HepG2 (cell line): Measurements from ENCODE around the gene TRPV2. TPM values are rescaled to one million over a fixed set of nuclear protein-coding genes. Genes with fewer than 3 reads are reported as not detected.

Experiments
- ARID4A ChIP-seq: sonication (generic); formaldehyde crosslinking; IDR thresholded peaks from 2 replicates; pipeline ENCODE4 v1.5.0; 2020; ENCODE audit warnings: mild to moderate bottlenecking, missing genetic modification reagents, borderline replicate concordance
- ETV6 ChIP-seq: sonication (generic); formaldehyde crosslinking; conservative IDR thresholded peaks from 2 replicates; pipeline ENCODE4 v1.4.0; 2020; ENCODE audit warnings: missing genetic modification reagents
- FOXK1 ChIP-seq: sonication (generic); formaldehyde crosslinking; IDR thresholded peaks from 2 replicates; pipeline ENCODE4 v1.4.0; 2020; ENCODE audit warnings: low read depth, missing genetic modification reagents, borderline replicate concordance
- GZF1 ChIP-seq: sonication (generic); formaldehyde crosslinking; IDR thresholded peaks from 2 replicates; pipeline ENCODE4 v1.5.1; 2020; ENCODE audit warnings: mild to moderate bottlenecking, missing genetic modification reagents
- JUNB ChIP-seq: sonication (generic); formaldehyde crosslinking; IDR thresholded peaks from 2 replicates; pipeline ENCODE4 v1.8.0; 2022; ENCODE audit warnings: missing genetic modification reagents, mild to moderate bottlenecking, borderline replicate concordance
- KAT8 ChIP-seq: IDR thresholded peaks from 2 replicates; pipeline ENCODE4 v1.6.1; 2016; ENCODE audit warnings: missing genetic modification reagents, missing compliant biosample characterization
- MIER2 ChIP-seq: IDR thresholded peaks from 2 replicates; pipeline ENCODE4 v1.6.1; 2016; ENCODE audit warnings: missing biosample characterization, missing genetic modification reagents
- ONECUT2 ChIP-seq: sonication (generic); formaldehyde crosslinking; IDR thresholded peaks from 2 replicates; pipeline ENCODE4 v1.4.0; 2020; ENCODE audit warnings: missing genetic modification reagents
- PPARG ChIP-seq: conservative IDR thresholded peaks from 2 replicates; pipeline ENCODE4 v1.6.1; 2016; ENCODE audit warnings: missing biosample characterization, missing genetic modification reagents
- SP2 ChIP-seq: sonication (generic); formaldehyde crosslinking; IDR thresholded peaks from 2 replicates; pipeline ENCODE4 v1.5.1; 2020; ENCODE audit warnings: mild to moderate bottlenecking, missing genetic modification reagents
- ZMYM4 ChIP-seq: sonication (generic); formaldehyde crosslinking; IDR thresholded peaks from 2 replicates; pipeline ENCODE4 v1.8.1; 2023; ENCODE audit warnings: mild to moderate bottlenecking, missing genetic modification reagents
- ZNF333 ChIP-seq: sonication (generic); formaldehyde crosslinking; IDR thresholded peaks from 2 replicates; pipeline ENCODE4 v1.4.0; 2020; ENCODE audit warnings: mild to moderate bottlenecking, missing genetic modification reagents, borderline replicate concordance
- ZNF660 ChIP-seq: sonication (generic); formaldehyde crosslinking; IDR thresholded peaks from 2 replicates; pipeline ENCODE4 v1.5.1; 2020; ENCODE audit warnings: mild to moderate bottlenecking, low read depth, missing genetic modification reagents, borderline replicate concordance
- ZNF766 ChIP-seq: sonication (generic); formaldehyde crosslinking; IDR thresholded peaks from 2 replicates; pipeline ENCODE4 v1.5.0; 2020; ENCODE audit warnings: missing genetic modification reagents, borderline replicate concordance
- polyA plus RNA-seq, 8 experiments: library from polyadenylated mRNA; depleted of rRNA in 3 of 8; stranded (reverse) in 7 of 8; unstranded in 1 of 8; fragments of >200 nt; fragmentation: Illumina TruSeq in 4 of 8; extraction: Trizol in 4 of 8; gene quantifications; 2 replicates each; pipeline versions ENCODE4 v1.2.1 to v1.2.3, GENCODE V29; 2011 to 2016; ENCODE audit warnings: low read depth in 4 of 8, missing spikeins in 1 of 8, mixed read lengths in 1 of 8; ENCODE audit not compliant: insufficient read depth in 1 of 8
- total RNA-seq, 5 experiments: library from RNA; depleted of rRNA; stranded (reverse); fragments of >200 nt; fragmentation: Illumina TruSeq; extraction: Trizol; gene quantifications; 2 replicates each; pipeline ENCODE4 v1.2.3, GENCODE V29; 2016; ENCODE audit warnings: low read depth in 1 of 5
- TF ChIP-seq, protein P1 (sequence below): sonication (generic); formaldehyde crosslinking; IDR thresholded peaks from 2 replicates; pipeline ENCODE4 v1.5.0; 2020; ENCODE audit warnings: mild to moderate bottlenecking, missing genetic modification reagents, borderline replicate concordance

TRPV2 gene
- total and polyA plus RNA-seq, 2 of the 13 experiments (the other 11 are each of a cell fraction or from before 2014, with no cell fraction given) = 13.6 to 21.3 TPM

DNA sequence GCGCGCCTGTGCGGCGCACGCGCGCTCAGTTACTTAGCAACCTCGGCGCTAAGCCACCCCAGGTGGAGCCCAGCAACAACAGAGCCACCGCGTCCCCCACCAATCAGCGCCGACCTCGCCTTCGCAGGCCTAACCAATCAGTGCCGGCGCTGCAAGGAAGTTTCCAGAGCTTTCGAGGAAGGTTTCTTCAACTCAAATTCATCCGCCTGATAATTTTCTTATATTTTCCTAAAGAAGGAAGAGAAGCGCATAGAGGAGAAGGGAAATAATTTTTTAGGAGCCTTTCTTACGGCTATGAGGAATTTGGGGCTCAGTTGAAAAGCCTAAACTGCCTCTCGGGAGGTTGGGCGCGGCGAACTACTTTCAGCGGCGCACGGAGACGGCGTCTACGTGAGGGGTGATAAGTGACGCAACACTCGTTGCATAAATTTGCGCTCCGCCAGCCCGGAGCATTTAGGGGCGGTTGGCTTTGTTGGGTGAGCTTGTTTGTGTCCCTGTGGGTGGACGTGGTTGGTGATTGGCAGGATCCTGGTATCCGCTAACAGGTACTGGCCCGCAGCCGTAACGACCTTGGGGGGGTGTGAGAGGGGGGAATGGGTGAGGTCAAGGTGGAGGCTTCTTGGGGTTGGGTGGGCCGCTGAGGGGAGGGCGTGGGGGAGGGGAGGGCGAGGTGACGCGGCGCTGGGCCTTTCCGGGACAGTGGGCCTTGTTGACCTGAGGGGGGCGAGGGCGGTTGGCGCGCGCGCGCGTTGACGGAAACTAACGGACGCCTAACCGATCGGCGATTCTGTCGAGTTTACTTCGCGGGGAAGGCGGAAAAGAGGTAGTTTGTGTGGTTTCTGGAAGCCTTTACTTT, 34.5 kb upstream of the TRPV2 start, which contains the start of gene UBB (continued):
- TF ChIP-seq, protein P1, sequence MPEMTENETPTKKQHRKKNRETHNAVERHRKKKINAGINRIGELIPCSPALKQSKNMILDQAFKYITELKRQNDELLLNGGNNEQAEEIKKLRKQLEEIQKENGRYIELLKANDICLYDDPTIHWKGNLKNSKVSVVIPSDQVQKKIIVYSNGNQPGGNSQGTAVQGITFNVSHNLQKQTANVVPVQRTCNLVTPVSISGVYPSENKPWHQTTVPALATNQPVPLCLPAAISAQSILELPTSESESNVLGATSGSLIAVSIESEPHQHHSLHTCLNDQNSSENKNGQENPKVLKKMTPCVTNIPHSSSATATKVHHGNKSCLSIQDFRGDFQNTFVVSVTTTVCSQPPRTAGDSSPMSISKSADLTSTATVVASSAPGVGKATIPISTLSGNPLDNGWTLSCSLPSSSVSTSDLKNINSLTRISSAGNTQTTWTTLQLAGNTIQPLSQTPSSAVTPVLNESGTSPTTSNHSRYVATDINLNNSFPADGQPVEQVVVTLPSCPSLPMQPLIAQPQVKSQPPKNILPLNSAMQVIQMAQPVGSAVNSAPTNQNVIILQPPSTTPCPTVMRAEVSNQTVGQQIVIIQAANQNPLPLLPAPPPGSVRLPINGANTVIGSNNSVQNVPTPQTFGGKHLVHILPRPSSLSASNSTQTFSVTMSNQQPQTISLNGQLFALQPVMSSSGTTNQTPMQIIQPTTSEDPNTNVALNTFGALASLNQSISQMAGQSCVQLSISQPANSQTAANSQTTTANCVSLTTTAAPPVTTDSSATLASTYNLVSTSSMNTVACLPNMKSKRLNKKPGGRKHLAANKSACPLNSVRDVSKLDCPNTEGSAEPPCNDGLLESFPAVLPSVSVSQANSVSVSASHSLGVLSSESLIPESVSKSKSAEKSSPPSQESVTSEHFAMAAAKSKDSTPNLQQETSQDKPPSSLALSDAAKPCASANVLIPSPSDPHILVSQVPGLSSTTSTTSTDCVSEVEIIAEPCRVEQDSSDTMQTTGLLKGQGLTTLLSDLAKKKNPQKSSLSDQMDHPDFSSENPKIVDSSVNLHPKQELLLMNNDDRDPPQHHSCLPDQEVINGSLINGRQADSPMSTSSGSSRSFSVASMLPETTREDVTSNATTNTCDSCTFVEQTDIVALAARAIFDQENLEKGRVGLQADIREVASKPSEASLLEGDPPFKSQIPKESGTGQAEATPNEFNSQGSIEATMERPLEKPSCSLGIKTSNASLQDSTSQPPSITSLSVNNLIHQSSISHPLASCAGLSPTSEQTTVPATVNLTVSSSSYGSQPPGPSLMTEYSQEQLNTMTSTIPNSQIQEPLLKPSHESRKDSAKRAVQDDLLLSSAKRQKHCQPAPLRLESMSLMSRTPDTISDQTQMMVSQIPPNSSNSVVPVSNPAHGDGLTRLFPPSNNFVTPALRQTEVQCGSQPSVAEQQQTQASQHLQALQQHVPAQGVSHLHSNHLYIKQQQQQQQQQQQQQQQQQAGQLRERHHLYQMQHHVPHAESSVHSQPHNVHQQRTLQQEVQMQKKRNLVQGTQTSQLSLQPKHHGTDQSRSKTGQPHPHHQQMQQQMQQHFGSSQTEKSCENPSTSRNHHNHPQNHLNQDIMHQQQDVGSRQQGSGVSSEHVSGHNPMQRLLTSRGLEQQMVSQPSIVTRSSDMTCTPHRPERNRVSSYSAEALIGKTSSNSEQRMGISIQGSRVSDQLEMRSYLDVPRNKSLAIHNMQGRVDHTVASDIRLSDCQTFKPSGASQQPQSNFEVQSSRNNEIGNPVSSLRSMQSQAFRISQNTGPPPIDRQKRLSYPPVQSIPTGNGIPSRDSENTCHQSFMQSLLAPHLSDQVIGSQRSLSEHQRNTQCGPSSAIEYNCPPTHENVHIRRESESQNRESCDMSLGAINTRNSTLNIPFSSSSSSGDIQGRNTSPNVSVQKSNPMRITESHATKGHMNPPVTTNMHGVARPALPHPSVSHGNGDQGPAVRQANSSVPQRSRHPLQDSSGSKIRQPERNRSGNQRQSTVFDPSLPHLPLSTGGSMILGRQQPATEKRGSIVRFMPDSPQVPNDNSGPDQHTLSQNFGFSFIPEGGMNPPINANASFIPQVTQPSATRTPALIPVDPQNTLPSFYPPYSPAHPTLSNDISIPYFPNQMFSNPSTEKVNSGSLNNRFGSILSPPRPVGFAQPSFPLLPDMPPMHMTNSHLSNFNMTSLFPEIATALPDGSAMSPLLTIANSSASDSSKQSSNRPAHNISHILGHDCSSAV (CRISPR knock-in tag) = no peak
- TF ChIP-seq GZF1 (CRISPR knock-in tag) (no peak), SP2 (CRISPR knock-in tag) (peak; percentile 75), ZNF766 (no peak), ARID4A (CRISPR knock-in tag) (peak; percentile 71), ETV6 (CRISPR knock-in tag) (no peak), ZMYM4 (CRISPR knock-in tag) (peak; percentile 95), ZNF660 (no peak), ZNF333 (CRISPR knock-in tag) (0 out of 2 replicates have a peak, but pooled peaks have one; percentile 13), FOXK1 (CRISPR knock-in tag) (peak; percentile 85; the same call in 1 of the 2 replicates), PPARG (CRISPR knock-in tag) (no peak), MIER2 (no peak), ONECUT2 (no peak), KAT8 (CRISPR knock-in tag) (peak; percentile 77), JUNB (CRISPR knock-in tag) (peak; percentile 38; the same call in 1 of the 2 replicates)
